GM19463 (cell line): ENCODE data around the gene AURKAIP1.
A peak's percentile ranks its signal among the peaks of the same experiment; 100 is the strongest.

Experiments
- ATAC-seq: cut with Tn5 transposase; IDR thresholded peaks from one replicate; pipeline ENCODE4 v1.9.1; 2021; ENCODE audit warnings: mild to moderate bottlenecking, moderate library complexity; ENCODE audit not compliant: unreplicated experiment

Gene AURKAIP1

DNA sequence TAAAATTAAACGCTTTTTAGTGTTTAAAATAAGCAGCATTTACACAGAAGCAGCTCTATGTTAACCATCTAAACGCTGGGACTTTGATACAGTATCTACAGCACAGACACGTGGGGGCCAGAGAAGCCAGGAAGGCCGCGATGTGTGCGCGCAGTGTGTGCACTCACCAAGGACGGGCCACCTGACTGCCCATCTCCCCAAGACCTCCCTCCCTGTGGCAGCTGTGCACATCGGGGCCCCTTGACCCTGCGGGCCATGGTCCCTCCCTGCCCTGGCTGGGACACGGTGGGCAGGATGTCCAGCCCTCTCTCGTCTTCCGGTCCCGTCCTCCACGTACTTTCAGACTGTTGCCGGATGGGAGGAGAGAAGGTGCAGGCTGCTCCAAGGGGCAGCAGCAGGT is 39.7 kb downstream of the AURKAIP1 start:
- ATAC-seq = no peak

- ATAC-seq = no peak
These were observed 40.2 kb downstream of the AURKAIP1 start for GRCh38 chr1:1334835-1335234.

GRCh38 chr1:1333551-1334241 is 41.3 kb downstream of the AURKAIP1 start:
- no peak for ATAC-seq

DNA sequence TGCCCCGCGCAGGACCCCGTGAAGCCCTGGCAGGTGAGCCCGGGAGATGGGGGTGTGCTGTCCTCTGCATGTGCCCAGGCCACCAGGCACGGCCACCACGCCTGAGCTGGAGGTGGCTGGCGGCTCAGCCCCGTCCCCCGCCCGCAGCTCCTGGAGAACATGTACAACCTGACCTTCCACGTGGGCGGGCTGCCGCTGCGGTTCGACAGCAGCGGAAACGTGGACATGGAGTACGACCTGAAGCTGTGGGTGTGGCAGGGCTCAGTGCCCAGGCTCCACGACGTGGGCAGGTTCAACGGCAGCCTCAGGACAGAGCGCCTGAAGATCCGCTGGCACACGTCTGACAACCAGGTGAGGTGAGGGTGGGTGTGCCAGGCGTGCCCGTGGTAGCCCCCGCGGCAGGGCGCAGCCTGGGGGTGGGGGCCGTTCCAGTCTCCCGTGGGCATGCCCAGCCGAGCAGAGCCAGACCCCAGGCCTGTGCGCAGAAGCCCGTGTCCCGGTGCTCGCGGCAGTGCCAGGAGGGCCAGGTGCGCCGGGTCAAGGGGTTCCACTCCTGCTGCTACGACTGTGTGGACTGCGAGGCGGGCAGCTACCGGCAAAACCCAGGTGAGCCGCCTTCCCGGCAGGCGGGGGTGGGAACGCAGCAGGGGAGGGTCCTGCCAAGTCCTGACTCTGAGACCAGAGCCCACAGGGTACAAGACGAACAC is 42.1 kb downstream of the AURKAIP1 start:
- ATAC-seq = no peak

DNA sequence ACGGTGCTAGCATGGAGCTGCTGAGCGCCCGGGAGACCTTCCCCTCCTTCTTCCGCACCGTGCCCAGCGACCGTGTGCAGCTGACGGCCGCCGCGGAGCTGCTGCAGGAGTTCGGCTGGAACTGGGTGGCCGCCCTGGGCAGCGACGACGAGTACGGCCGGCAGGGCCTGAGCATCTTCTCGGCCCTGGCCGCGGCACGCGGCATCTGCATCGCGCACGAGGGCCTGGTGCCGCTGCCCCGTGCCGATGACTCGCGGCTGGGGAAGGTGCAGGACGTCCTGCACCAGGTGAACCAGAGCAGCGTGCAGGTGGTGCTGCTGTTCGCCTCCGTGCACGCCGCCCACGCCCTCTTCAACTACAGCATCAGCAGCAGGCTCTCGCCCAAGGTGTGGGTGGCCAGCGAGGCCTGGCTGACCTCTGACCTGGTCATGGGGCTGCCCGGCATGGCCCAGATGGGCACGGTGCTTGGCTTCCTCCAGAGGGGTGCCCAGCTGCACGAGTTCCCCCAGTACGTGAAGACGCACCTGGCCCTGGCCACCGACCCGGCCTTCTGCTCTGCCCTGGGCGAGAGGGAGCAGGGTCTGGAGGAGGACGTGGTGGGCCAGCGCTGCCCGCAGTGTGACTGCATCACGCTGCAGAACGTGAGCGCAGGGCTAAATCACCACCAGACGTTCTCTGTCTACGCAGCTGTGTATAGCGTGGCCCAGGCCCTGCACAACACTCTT is 42.8 kb downstream of the AURKAIP1 start:
- no peak for ATAC-seq

GRCh38 chr1:1331068-1331965 is 43.7 kb downstream of the AURKAIP1 start, which contains the start of gene TAS1R3:
Gene TAS1R3 (plus strand): TSS chr1:1331280. CDS start chr1:1331346, 66 bp downstream.
- ATAC-seq = no peak

DNA sequence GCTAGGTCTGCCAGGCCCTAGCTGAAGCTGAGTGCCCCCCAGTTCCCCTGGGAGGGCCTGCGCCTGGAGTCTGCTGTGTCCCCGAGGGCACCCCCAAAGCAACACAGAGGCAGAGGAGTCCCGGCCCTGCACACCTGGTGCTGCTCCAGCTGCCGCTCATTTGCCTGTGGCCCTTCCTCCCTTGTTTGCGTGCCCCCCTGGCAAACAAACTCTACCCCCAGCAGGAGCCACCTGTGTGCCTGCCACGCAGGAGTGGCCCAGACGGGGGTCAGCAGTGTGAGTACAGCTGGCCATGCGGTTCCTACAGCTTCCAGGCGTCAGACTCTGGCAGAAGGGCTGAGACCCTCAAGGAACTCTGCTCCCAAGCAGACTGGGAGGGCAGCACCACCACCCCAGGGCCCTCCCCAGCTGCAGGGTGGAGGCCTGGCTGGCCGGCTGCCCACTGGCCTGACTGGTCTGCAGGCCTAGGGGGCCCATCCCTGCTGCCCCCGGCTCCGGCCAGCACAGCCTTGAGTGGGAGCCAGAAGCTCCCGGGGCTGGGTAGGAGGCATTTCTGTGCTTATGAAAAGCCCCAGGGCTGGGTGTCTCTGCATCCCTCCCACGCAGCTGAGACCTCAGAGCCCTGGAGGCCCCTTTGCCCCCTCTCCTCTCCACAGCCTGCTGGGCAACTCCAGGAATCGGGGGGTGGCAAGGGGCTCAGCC is 44.5 kb downstream of the AURKAIP1 start:
- ATAC-seq = no peak

DNA sequence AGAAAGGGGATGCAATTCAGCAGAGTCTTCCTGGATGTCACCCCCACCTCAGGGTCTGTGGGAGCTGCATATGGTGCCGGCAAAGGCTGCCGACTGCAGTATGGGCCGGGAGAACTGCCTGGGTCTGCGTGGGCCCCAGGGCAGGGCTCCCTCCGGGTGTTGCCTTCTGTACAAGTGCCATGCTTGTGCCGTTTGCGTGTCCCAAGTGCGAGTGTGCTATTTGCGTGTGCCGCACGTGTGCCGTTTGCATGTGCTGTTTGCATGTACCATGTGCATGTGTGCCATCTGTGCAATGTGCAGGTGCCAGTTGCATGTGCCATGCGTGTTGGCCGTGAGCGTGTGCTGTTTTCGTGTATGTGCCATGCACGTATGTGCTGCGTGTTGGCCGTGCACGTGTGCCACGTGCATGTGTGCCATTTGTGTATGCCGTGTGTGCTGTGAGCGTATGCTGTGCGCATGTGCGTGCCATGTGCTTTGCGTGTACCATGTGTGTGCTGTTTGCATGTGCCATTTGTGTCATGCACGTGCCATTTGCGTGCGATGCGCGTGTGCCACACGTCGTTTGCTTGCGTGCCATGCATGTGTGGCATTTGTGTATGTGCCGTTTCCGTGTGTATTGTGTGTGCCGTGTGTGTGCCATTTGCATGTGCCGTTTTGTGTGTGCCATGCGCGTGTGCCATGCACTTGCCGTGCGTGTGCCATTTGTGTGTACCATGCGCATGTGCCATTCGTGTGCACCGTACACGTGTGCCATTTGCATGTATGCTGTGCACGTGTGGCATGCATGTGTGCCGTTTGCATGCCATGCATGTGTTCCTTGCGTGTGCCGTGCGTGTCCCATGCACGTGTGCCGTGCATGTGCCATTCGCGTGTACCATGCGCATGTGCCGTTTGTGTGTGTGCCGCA is 45.5 kb downstream of the AURKAIP1 start:
- ATAC-seq = no peak

DNA sequence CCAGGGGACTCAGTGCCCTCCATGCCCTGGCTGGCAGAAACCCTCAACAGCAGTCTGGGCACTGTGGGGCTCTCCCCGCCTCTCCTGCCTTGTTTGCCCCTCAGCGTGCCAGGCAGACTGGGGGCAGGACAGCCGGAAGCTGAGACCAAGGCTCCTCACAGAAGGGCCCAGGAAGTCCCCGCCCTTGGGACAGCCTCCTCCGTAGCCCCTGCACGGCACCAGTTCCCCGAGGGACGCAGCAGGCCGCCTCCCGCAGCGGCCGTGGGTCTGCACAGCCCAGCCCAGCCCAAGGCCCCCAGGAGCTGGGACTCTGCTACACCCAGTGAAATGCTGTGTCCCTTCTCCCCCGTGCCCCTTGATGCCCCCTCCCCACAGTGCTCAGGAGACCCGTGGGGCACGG is 46.8 kb downstream of the AURKAIP1 start:
- ATAC-seq = no peak

DNA sequence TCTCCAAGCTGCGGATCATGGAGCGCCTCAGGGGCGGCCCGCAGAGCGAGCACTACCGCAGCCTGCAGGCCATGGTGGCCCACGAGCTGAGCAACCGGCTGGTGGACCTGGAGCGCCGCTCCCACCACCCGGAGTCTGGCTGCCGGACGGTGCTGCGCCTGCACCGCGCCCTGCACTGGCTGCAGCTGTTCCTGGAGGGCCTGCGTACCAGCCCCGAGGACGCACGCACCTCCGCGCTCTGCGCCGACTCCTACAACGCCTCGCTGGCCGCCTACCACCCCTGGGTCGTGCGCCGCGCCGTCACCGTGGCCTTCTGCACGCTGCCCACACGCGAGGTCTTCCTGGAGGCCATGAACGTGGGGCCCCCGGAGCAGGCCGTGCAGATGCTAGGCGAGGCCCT is 47.7 kb downstream of the AURKAIP1 start:
- no peak for ATAC-seq

GRCh38 chr1:1326075-1326605 is 48.9 kb downstream of the AURKAIP1 start:
- no peak for ATAC-seq

DNA sequence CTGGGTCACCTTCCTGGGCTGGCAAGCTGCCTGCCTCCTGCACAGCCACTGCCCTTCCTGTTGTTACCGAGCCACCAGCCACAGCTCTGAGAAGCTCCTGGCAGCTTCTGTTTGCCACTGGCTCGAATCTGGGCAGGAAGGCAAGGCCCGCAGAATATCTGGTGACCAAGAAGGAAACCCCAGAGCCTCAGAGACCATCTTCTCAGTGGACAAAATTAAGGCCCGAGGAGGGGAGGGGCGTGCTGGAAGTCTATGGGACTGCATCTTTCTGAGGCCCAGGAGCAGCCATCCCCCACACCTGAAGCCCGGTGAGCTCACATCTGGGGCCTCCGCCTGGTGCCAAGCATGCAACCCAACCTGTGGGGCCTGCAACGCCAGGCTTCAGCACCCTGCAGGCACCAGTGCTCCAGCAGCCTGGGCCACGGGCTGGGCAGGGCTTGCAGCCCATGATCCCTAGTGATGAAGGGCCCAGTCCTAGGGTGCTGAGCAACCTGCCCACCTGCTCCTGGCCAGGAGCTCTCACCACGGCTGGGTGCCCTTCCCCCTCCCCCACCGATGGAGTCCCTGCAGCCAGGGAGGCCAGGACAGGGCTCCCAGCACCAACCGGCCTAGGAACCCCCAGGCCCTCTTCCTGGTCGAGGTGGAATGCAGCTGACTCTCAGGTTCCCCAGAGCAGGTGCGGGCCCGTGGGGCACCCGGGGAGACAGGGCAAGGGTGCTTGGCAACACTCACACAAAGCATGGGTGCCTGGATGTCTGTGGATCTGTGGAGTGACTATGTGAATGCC is 49.5 kb downstream of the AURKAIP1 start:
- ATAC-seq = no peak

DNA sequence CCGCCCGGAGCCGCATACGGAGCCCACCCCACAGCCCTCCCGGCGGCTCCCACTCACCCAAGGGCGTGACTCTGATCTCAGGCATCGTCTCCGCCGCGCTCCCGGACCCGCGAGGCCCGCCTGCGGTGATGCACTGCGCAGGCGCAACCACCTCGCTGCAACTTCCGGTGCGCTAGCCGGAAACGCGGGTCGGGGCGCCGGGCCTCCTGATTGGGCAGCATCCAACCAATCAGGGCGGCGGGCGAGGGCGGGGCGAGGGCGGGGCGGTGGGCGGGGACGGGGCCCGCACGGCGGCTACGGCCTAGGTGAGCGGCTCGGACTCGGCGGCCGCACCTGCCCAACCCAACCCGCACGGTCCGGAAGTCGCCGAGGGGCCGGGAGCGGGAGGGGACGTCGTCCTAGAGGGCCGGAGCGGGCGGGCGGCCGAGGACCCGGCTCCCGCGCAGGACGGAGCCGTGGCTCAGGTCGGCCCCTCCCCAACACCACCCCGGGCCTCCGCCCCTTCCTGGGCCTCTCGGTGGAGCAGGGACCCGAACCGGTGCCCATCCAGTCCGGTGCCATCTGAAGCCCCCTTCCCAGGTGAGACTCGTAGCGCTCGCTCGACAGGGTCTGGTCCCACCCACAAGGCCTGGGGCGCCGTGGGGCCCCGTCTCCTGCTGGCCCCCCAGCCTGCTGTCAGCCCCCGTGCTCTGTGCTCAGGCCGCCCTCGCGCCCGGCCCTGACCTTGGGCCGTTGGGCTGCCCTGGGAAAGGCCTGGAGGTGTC is 50.3 kb downstream of the AURKAIP1 start, which contains the start of the genes CPTP and INTS11:
TSS of gene CPTP (plus strand) at position 279 of the 764 bp plus-strand sequence. CDS start 2,109 bp downstream, outside the sequence.
TSS of gene INTS11 (minus strand) at position 137 of the 764 bp plus-strand sequence. CDS start at position 85, 52 bp downstream.
- ATAC-seq = peak; percentile 82

DNA sequence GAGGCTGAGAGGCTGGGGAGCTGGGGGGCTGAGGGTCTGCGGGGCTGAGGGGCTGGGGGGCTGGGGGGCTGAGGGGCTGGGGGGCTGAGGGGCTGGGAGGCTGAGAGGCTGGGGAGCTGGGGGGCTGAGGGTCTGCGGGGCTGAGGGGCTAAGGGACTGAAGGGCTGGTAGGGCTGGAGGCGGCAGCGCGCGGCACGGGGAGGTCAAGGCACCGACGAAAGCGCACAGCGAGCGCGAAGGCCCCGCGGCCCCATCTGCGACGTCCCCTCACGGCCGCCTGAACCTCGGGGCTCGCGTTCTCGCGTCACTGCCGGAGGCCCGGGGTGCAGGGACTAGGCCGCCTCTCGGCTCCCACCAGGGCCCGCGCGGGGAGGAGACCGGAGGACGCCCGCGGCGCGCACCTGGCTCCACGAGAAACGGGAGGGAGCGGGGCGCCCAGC is 50.9 kb downstream of the AURKAIP1 start:
- no peak for ATAC-seq
